NCI-H2029 (cell line): ENCODE results near the gene DMD.

ENCODE experiments used
- DNase-seq: peaks from one replicate; lab custom pipeline; 2025; lab: John Stamatoyannopoulos, UW

Gene DMD

GRCh38 chrX:31340587-31340986 lies 1870.8 kb downstream of the DMD start:
- no peak for DNase-seq

- DNase-seq, result no peak
Measured at GRCh38 chrX:31338991-31339350, 1872.4 kb downstream of the DMD start.

GRCh38 chrX:31337332-31337731 lies 1874.0 kb downstream of the DMD start:
- no peak for DNase-seq

GRCh38 chrX:31336419-31336818 lies 1874.9 kb downstream of the DMD start:
- DNase-seq, result no peak

- DNase-seq, result no peak
Measured at GRCh38 chrX:31334997-31335396, 1876.4 kb downstream of the DMD start.

DNA sequence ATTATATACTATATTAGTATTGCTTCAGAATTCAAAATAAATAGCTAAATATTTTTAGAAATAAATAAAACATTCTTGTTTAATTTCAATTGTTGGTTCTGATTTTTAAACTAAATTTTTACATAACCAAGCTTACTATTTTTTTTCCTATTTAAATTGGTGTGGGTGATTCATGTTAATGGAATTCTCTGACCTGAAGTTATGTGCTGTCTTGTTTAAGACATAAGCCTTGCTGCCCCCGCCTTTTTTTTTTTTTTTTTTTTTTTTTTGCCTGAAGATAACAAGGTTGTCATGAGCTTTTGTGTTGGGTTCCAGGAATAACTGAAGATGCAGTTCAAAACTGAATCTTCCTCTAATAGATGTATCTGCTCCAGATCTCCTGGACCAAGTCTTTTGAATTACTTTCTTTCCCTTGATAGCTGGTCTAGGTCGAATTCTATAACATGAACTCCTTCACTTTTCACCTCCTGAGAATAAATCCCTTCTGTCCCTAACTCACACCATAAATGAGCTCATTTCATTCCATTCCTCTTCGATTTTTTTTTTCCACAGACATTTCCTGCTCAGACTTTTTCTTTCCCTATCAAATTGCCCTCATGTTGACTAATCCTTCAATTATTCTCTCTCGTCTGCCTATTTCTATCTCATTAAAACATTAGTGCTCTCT lies 1878.1 kb downstream of the DMD start:
- DNase-seq, result no peak

GRCh38 chrX:31331928-31332327 lies 1879.4 kb downstream of the DMD start:
- DNase-seq, result no peak

DNA sequence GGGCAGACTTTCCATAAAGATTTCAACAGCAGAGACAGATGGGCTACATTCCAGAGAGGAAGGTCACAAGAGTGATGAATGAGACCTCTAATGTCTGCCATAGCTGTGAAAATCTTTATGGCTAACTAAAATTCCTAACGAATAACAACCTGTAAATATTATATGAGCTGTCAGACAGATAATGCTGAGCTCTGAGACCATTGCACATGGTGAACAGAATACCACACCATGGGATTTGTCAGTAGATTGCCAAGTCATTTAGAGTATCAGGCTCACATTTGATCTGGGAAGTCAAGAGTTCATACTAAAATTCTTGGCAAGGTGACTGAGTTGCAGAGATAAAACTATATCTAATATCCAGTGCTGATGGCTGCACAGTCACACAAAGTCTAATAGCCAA lies 1880.3 kb downstream of the DMD start:
- no peak for DNase-seq

DNA sequence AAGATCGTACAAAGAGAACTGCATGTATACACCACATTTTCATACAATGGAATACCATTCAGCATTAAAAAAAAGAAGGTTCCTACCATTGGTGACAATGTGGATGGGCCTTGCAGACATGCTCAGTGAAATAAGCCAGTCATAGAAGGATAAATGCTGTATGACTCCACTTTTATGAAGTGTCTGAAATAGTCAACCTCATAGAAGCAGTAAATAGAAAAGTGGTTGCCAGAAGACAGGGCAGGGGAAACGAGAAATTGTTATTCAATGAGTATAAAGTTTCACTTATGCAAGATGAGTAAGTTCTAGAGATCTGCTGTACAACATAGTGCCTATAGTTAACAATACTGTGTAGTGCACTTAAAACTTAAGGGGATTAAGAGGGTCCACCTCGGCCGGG lies 1882.1 kb downstream of the DMD start:
- DNase-seq, result no peak

GRCh38 chrX:31323658-31324057 lies 1887.7 kb downstream of the DMD start:
- DNase-seq, result no peak

- no peak for DNase-seq
Measured at GRCh38 chrX:31320740-31321139, 1890.6 kb downstream of the DMD start.

GRCh38 chrX:31319586-31319985 lies 1891.8 kb downstream of the DMD start:
- DNase-seq, result no peak

GRCh38 chrX:31318866-31319265 lies 1892.5 kb downstream of the DMD start:
- no peak for DNase-seq

- no peak for DNase-seq
Measured at GRCh38 chrX:31316340-31316991, 1894.9 kb downstream of the DMD start.

DNA sequence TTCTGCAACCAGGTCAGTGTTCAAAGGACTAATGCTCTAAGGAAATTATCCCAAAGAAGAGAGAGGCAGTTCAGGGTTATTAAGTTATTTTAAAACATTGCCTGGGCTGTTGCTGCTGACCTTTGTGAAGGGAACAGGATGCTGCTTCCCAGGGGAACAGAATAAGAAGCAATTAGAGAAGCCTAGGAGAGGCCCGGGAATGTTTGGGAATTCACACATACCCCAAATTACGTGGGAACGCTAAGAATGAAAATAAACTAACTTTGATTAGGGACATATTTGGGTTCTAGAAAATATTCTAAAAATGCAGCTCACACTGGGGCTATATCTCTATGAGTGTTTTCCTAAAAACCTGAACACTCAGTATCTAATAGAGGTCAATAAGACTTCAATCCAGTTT lies 1896.4 kb downstream of the DMD start:
- no peak for DNase-seq

DNA sequence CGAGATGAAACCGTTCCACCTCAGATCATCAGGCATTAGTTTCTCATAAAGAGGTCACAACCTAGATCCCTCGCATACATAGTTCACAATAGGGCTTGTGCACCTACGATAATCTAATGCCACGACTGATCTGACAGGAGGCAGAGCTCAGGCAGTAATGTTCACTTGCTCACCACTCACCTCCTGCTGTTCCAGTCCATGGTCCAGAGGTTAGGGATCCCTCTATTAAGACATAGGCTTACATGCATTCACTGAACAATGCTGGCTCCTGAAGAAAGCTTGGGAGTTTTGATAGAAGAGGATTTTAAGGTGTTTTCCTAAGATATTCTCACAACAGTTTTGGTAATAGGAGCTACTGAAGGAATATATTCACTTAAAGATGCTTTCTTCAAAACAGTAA lies 1903.4 kb downstream of the DMD start:
- no peak for DNase-seq

DNA sequence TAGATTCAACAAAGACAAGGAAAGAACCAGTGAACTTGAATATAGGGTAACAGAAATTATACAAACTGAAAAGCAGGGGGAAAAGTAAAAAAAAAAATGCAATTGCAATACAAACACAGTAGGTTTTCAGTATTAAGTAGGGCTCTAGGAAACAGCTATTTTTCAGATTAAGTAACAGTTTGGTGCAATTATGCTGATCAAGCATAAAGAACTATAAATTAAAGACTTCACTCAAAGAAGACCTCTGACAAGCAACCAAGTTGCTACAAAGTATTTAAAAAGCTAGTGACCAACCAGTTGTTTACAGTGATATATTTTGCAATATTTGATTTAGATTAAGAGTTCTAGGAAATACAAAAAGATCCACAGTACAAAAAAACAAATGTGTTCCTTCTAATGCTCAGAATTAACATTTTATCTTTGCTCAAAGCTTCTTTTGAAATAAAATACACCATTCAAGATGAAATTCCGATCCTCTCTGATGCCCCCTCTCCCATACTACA lies 1908.7 kb downstream of the DMD start:
- no peak for DNase-seq

GRCh38 chrX:31301941-31302340 lies 1909.4 kb downstream of the DMD start:
- no peak for DNase-seq

- DNase-seq, result no peak
Measured at GRCh38 chrX:31301203-31301602, 1910.1 kb downstream of the DMD start.

GRCh38 chrX:31298916-31299315 lies 1912.4 kb downstream of the DMD start:
- no peak for DNase-seq

DNA sequence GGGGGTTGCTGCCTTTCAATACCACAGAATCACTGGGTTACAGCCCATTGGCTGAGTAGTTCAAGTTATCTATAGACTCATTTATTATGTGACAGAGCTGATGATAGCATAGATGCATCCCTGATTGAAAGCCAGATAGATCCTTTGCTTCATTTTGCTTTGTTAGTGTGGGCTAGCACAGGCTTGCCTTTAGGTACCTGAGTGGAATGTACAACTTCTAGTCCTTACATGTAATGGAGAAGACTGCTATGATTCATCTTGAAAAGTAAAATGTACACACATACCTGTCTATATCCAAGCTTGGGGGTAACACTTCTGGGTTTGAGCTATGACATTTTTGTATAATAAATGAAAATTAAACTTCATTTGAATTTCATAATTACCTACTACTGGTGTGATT lies 1913.5 kb downstream of the DMD start:
- DNase-seq, result no peak

DNA sequence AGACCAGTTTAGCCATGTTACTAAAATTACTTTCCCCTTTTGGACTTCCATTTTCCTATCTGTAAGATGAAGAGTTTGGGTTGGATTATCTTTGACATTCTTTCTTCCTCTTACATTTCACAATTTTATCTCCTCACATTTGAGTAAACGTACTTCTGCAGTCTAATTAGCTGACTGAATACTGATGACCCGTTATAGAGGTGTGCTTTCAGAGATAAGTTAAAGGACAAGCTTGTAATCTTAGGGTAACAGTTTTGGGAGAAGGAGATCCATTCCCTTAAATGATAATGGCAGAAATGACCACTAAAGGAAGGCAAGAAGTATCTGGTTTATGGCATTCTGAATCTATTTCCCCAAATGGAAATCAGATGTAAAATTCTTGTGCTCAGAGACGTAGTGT lies 1916.9 kb downstream of the DMD start:
- no peak for DNase-seq

DNA sequence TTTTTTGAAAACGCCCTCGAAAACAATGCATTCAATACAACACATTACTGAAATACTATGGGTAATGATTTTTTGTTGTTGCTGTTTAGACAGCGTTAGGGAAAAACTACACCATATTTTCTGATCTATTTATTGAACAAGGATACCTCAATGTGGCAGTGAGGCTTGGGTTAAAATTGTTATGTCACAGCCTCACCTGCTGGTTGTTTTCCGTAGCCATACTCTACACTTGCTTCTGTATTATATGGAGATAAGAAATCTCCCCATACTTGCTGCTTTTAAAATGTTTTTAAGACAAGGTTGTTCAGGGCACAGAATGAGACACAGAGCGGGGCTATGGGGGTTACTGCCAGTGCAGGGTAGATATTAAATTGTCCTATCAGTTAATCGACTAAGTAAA lies 1917.9 kb downstream of the DMD start:
- no peak for DNase-seq

DNA sequence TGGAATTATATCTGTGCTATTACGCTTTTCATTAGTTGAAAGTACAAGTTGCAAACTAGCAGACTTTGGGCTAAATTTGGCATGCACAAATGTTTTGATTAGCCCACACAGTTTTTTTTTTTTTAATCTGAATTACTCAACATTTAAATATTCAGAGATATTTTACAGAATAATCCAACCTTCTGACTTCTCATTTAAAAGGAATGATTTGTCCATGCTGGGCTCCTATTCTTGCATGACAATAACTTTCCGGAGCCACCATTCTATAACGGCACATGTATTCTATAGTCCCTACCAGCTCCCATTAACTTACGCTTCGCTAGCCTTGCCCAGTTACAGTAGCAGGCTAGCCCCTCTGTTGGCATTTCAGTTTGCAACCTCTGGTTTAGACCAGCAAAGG lies 1920.2 kb downstream of the DMD start:
- DNase-seq, result no peak
